Measurements from ENCODE around the gene LRP2.

DNA sequence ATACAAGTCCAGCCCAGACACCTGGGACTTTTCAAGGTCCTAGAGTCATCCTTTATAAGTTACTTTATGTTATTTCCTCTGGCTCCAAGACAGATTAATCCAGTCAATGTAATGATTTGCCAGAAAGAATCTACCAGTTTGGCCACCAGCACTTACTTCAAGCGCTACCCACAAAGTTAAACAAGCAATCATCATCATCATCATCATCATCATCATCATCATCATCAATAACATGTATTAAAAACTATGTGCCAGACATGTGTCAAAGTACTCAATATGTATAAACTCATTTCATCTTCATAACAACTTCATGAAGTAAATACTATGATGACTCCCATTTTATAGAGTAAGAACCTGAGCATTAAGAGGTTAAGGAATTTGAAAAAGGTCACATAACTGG, 64.3 kb downstream of the LRP2 start:
- TF ChIP-seq MYC (IDR thresholded peaks at IDR 0.05; ENCODE audit: borderline replicate concordance, low read length) (no peak), RNF2 (IDR thresholded peaks at IDR 0.05; ENCODE audit: borderline replicate concordance, low read depth) (no peak), POLR2A (IDR thresholded peaks at IDR 0.05; ENCODE audit: low read length) (no peak), FOSB (CRISPR knock-in tag; IDR thresholded peaks at IDR 0.05) (no peak), ZC3H11A (IDR thresholded peaks at IDR 0.05) (no peak), JUN (IDR thresholded peaks at IDR 0.05) (no peak), FOSL2 (IDR thresholded peaks at IDR 0.05) (no peak), FOSL2 (CRISPR knock-in tag; IDR thresholded peaks at IDR 0.05) (no peak), KDM1A (IDR thresholded peaks at IDR 0.05; ENCODE audit: low read depth) (no peak), RAD21 (conservative IDR thresholded peaks at IDR 0.05 in 1 of 2, IDR thresholded peaks at IDR 0.05 in 1 of 2) (no peak)
- TF ChIP-seq, protein P1, sequence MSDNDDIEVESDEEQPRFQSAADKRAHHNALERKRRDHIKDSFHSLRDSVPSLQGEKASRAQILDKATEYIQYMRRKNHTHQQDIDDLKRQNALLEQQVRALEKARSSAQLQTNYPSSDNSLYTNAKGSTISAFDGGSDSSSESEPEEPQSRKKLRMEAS (IDR thresholded peaks at IDR 0.05), result no peak
- TF ChIP-seq, protein P2, sequence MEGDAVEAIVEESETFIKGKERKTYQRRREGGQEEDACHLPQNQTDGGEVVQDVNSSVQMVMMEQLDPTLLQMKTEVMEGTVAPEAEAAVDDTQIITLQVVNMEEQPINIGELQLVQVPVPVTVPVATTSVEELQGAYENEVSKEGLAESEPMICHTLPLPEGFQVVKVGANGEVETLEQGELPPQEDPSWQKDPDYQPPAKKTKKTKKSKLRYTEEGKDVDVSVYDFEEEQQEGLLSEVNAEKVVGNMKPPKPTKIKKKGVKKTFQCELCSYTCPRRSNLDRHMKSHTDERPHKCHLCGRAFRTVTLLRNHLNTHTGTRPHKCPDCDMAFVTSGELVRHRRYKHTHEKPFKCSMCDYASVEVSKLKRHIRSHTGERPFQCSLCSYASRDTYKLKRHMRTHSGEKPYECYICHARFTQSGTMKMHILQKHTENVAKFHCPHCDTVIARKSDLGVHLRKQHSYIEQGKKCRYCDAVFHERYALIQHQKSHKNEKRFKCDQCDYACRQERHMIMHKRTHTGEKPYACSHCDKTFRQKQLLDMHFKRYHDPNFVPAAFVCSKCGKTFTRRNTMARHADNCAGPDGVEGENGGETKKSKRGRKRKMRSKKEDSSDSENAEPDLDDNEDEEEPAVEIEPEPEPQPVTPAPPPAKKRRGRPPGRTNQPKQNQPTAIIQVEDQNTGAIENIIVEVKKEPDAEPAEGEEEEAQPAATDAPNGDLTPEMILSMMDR (IDR thresholded peaks at IDR 0.05), result no peak
- TF ChIP-seq, protein P3, sequence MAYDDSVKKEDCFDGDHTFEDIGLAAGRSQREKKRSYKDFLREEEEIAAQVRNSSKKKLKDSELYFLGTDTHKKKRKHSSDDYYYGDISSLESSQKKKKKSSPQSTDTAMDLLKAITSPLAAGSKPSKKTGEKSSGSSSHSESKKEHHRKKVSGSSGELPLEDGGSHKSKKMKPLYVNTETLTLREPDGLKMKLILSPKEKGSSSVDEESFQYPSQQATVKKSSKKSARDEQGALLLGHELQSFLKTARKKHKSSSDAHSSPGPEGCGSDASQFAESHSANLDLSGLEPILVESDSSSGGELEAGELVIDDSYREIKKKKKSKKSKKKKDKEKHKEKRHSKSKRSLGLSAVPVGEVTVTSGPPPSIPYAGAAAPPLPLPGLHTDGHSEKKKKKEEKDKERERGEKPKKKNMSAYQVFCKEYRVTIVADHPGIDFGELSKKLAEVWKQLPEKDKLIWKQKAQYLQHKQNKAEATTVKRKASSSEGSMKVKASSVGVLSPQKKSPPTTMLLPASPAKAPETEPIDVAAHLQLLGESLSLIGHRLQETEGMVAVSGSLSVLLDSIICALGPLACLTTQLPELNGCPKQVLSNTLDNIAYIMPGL (CRISPR knock-in tag; IDR thresholded peaks at IDR 0.05; ENCODE audit: borderline replicate concordance), result no peak
